A549 (cell line): ENCODE measurements around the gene GINS2. TPM values are rescaled to one million over a fixed set of nuclear protein-coding genes. Genes with fewer than 3 reads are reported as not detected.

ENCODE experiments used
- ATAC-seq, 2 experiments: fragments of 200-7000 bp in 1 of 2; fragments of >200 bp in 1 of 2; cut with Nextera tagmentation in 1 of 2; cut with Tn5 transposase in 1 of 2; 3 replicates each; pipeline versions ENCODE4 v1.8.0 to v1.9.1; 2018 to 2020; ENCODE audit warnings: mild to moderate bottlenecking in 1 of 2, moderate library complexity in 1 of 2
- CTCF ChIA-PET: fragments of 300-600 bp; sonication (Branson Sonifier 250); formaldehyde crosslinking; extraction: SDS; loops from one replicate; lab custom pipeline; 2021; ENCODE audit warnings: antibody characterized with exemption, inconsistent platforms; lab: Yijun Ruan, JAX
- POLR2A ChIA-PET: fragments of 350-600 bp; formaldehyde crosslinking; extraction: SDS; loops from one replicate; lab custom pipeline; 2021; ENCODE audit warnings: antibody characterized with exemption, inconsistent platforms; lab: Yijun Ruan, JAX
- DNase-seq, 2 experiments: peaks; one replicate each; pipeline versions ENCODE4 v3.0.0 to v3.0.0-alpha.2; 2011 to 2016; ENCODE audit warnings: low read depth in 1 of 2, low spot score in 1 of 2
- FAIRE-seq: peaks from 2 replicates; lab custom pipeline; 2011; peaks lifted over from hg19 to GRCh38; lab: Jason Lieb, UNC
- H3K27ac ChIP-seq, 2 experiments: fragments of >200 bp; sonication (Bioruptor Twin); formaldehyde crosslinking; 3 replicates each; pipeline ENCODE4 v1.5.1; 2016 to 2017
- H3K4me1 ChIP-seq: fragments of >200 bp; sonication (Bioruptor Twin); formaldehyde crosslinking; 3 replicates; pipeline ENCODE4 v1.6.1; 2016
- H3K4me2 ChIP-seq: fragments of >200 bp; sonication (Bioruptor Twin); formaldehyde crosslinking; 3 replicates; pipeline ENCODE4 v1.6.1; 2016
- H3K4me3 ChIP-seq: fragments of >200 bp; sonication (Bioruptor Twin); formaldehyde crosslinking; 3 replicates; pipeline ENCODE4 v1.5.1; 2016
- H3K9me3 ChIP-seq: fragments of >200 bp; sonication (Bioruptor Twin); formaldehyde crosslinking; 3 replicates; pipeline ENCODE4 v1.6.1; 2016
- EHF ChIP-seq: fragments of 250-450 bp; sonication (Bioruptor Pico); IDR thresholded peaks from 2 replicates; pipeline ENCODE4 v1.5.0; 2020; ENCODE audit warnings: mild to moderate bottlenecking
- EP300 ChIP-seq, 2 experiments: fragments of >200 bp; sonication (Bioruptor Twin); formaldehyde crosslinking; IDR thresholded peaks; 2 replicates in 1 of 2; 3 replicates in 1 of 2; pipeline ENCODE4 v1.6.1; 2016 to 2017
- ESRRA ChIP-seq: fragments of 150-350 bp; IDR thresholded peaks from 2 replicates; pipeline ENCODE4 v1.6.1; 2014; ENCODE audit warnings: mild to moderate bottlenecking, low read length, borderline replicate concordance
- GATA3 ChIP-seq: IDR thresholded peaks from 2 replicates; pipeline ENCODE4 v1.6.1; 2012; ENCODE audit warnings: borderline replicate concordance
- HDAC2 ChIP-seq: fragments of 200-600 bp; sonication (generic); IDR thresholded peaks from 2 replicates; pipeline ENCODE4 v1.6.1; 2016
- HOXA7 ChIP-seq: fragments of 250-450 bp; sonication (Bioruptor Pico); IDR thresholded peaks from 2 replicates; pipeline ENCODE4 v1.5.0; 2020; ENCODE audit warnings: mild to moderate bottlenecking, moderate library complexity
- HOXB5 ChIP-seq: fragments of 250-450 bp; sonication (Bioruptor Pico); IDR thresholded peaks from 2 replicates; pipeline ENCODE4 v1.5.0; 2020; ENCODE audit warnings: mild to moderate bottlenecking, moderate library complexity
- MYC ChIP-seq: IDR thresholded peaks from 2 replicates; pipeline ENCODE4 v1.6.1; 2012; ENCODE audit warnings: mild to moderate bottlenecking, inconsistent platforms, low read length, improper control_type of control experiment, borderline replicate concordance
- NR3C1 ChIP-seq: fragments of >200 bp; sonication (Bioruptor Twin); formaldehyde crosslinking; IDR thresholded peaks from 3 replicates; pipeline ENCODE4 v1.6.1; 2017
- POLR2A ChIP-seq: IDR thresholded peaks from 2 replicates; pipeline ENCODE4 v1.6.1; 2012; ENCODE audit warnings: mild to moderate bottlenecking, low read length
- POLR2AphosphoS2 ChIP-seq: conservative IDR thresholded peaks from 2 replicates; pipeline ENCODE4 v1.6.1; 2012; ENCODE audit warnings: low read length, improper control_type of control experiment, inconsistent platforms
- ZC3H11A ChIP-seq: fragments of 450-650 bp; IDR thresholded peaks from 2 replicates; pipeline ENCODE4 v1.6.1; 2014; ENCODE audit warnings: antibody characterized with exemption, mild to moderate bottlenecking
- ZFP36 ChIP-seq: fragments of 450-650 bp; IDR thresholded peaks from 2 replicates; pipeline ENCODE4 v1.6.1; 2014; ENCODE audit warnings: borderline replicate concordance; ENCODE audit not compliant: partially characterized antibody
- WGBS: methylation state at CpG from one replicate; pipeline ENCODE4 v1.1.6; 2017; ENCODE audit errors: missing lambda C conversion rate; 5-methylcytosine and 5-hydroxymethylcytosine counted together
- polyA plus RNA-seq, 4 experiments: library from polyadenylated mRNA; depleted of rRNA in 3 of 4; stranded (reverse); fragments of >200 nt; fragmentation: RNase III in 1 of 4; extraction: RNeasy Plus Mini Kit Qiagen cat#74134 plus additional on column Dnase treatment in 1 of 4; gene quantifications; 2 replicates in 3 of 4; 3 replicates in 1 of 4; pipeline ENCODE4 v1.2.3, GENCODE V29; 2011 to 2017
- TF ChIP-seq, protein P1 (sequence below): IDR thresholded peaks from 2 replicates; pipeline ENCODE4 v1.6.1; 2012
- TF ChIP-seq, protein P2 (sequence below): fragments of 200-600 bp; sonication (generic); IDR thresholded peaks from 2 replicates; pipeline ENCODE4 v1.6.1; 2016; ENCODE audit warnings: antibody characterized with exemption, mild to moderate bottlenecking, moderate library complexity
- TF ChIP-seq, protein P3 (sequence below): fragments of 150-350 bp; IDR thresholded peaks from 2 replicates; pipeline ENCODE4 v1.6.1; 2014; ENCODE audit warnings: low read depth, mild to moderate bottlenecking, low read length
- TF ChIP-seq, protein P4 (sequence below): fragments of >200 bp; sonication (Bioruptor Twin); formaldehyde crosslinking; IDR thresholded peaks from 2 replicates; pipeline ENCODE4 v1.6.1; 2016
- TF ChIP-seq, protein P5 (sequence below): fragments of 450-650 bp; IDR thresholded peaks from 2 replicates; pipeline ENCODE4 v1.6.1; 2014; ENCODE audit warnings: antibody characterized with exemption
- TF ChIP-seq, protein P6 (sequence below): fragments of 250-450 bp; sonication (Bioruptor Pico); IDR thresholded peaks from 2 replicates; pipeline ENCODE4 v1.5.0; 2020; ENCODE audit warnings: low read depth, mild to moderate bottlenecking, moderate library complexity

GINS2 gene
- polyA plus RNA-seq, 2 of the 4 experiments (the other 2 are of a cell fraction) = 25.4 to 28.7 TPM

DNA sequence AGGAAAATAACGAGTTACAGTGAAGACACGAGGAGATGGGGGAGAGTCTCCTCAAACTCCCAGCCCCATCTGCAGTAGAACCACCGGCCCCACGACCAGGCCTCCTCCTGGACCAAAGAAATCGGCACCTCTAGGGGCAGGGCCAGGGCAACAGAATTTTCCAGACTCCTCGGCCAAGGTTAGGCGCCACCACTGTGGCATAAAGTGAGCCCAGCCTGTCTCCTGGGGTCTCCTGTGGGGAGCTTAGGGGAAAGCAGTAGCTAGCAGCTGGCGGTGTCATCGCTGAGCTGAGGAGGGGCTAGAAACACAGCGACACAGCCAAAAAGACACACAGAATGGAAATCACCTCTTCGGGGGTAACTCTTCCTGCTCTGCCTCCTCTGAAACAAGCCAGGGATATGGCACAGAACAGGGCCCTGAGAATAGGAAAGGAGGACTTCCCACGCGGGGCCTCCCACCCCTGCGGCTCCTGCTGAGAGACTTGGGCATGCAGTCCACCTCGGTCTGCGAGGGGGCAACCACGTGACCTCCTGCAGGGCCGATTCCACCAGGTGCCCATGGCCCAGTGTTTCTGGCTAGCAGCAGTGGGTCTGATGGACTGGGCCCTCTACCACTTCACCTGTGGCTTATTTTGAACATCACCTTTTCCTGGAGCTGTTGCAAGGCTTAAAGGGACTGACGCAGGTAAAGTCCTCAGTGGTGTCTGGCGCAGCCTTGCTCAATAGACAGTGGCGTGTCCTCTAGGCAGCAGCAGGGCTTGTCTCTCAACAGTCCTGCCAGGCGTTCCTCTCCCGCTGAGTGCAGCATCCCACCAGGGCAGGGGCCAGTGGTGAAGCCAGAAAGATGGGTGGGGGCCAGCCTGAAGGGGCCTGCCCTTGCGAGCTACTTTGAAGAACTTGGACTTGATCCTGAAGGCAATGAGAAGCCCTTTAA, 6.7 kb upstream of the GINS2 start:
- Histone ChIP-seq H3K4me3 (no peak overlapping the region), H3K4me2 (no peak overlapping the region), H3K9me3 (no peaks in the 10 kb centered on the region), H3K27ac (no peak overlapping the region), H3K4me1 (no peaks in the 10 kb centered on the region)
- ChIA-PET POLR2A (no interaction called here), CTCF (interaction anchor here (0.5 to 2.5 kb wide), 4 partner anchors 18 to 62 kb away, joined by 3 to 7 read pairs (median 5); no protein-coding TSS in a partner anchor)
- TF ChIP-seq NR3C1 = no peak
- TF ChIP-seq EHF = no peak
- FAIRE-seq (no peak), ATAC-seq (0 out of 6 replicates have a peak, but pooled peaks of 1 of the 2 experiments have one; percentile 9), DNase-seq (no peak)
- WGBS = 67% methylated on average over 22 of the region's 24 CpGs

DNA sequence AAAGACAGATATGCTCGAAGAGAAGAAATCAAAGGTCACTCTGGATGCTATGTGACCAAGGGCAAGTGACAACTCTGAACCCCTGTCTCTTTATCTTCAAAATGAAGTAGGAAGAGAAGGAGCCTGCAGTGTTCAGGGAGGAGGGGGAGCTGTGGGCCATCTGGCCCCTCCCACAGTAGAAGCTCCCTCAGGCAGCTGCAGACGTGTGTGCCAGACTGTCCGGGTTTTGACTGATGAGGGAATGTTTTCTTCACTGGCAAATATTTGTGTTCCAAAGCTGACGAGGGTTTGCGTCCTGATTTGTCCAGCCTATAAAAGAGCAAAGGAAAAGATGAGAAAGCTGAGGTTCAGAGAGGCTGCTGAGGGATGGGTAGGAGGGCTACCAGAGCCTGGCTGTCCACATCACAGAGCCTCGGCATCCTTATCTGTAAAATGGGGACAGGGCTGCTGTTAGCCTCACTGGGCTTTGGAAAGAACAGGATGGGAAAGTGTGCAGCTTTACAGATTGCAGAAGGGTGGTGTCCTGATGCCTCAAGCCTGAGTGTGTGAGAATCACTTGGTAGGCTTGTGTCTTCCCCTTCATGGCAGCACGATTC, 1.8 kb upstream of the GINS2 start:
- no peaks in the 10 kb centered on the region for H3K9me3 ChIP-seq
- H3K27ac ChIP-seq = no peak overlapping the region
- POLR2A ChIA-PET = no interaction called here
- TF ChIP-seq, protein P1, sequence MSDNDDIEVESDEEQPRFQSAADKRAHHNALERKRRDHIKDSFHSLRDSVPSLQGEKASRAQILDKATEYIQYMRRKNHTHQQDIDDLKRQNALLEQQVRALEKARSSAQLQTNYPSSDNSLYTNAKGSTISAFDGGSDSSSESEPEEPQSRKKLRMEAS = no peak
- no peak for TF ChIP-seq ESRRA
- no peak for TF ChIP-seq EHF
- TF ChIP-seq, protein P2, sequence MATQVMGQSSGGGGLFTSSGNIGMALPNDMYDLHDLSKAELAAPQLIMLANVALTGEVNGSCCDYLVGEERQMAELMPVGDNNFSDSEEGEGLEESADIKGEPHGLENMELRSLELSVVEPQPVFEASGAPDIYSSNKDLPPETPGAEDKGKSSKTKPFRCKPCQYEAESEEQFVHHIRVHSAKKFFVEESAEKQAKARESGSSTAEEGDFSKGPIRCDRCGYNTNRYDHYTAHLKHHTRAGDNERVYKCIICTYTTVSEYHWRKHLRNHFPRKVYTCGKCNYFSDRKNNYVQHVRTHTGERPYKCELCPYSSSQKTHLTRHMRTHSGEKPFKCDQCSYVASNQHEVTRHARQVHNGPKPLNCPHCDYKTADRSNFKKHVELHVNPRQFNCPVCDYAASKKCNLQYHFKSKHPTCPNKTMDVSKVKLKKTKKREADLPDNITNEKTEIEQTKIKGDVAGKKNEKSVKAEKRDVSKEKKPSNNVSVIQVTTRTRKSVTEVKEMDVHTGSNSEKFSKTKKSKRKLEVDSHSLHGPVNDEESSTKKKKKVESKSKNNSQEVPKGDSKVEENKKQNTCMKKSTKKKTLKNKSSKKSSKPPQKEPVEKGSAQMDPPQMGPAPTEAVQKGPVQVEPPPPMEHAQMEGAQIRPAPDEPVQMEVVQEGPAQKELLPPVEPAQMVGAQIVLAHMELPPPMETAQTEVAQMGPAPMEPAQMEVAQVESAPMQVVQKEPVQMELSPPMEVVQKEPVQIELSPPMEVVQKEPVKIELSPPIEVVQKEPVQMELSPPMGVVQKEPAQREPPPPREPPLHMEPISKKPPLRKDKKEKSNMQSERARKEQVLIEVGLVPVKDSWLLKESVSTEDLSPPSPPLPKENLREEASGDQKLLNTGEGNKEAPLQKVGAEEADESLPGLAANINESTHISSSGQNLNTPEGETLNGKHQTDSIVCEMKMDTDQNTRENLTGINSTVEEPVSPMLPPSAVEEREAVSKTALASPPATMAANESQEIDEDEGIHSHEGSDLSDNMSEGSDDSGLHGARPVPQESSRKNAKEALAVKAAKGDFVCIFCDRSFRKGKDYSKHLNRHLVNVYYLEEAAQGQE = no peak
- no peak for TF ChIP-seq HOXB5 (CRISPR knock-in tag)
- no peak for TF ChIP-seq HDAC2
- TF ChIP-seq ZC3H11A = no peak
- no peak for TF ChIP-seq POLR2A
- WGBS = 30% methylated on average over 7 of the region's 7 CpGs
- ATAC-seq (no peak), DNase-seq (no peak), FAIRE-seq (no peak)
- CTCF ChIA-PET = interaction anchor here (0.6 to 3.3 kb wide), 9 partner anchors 9 to 437 kb away, joined by 3 to 13 read pairs (median 4); no protein-coding TSS in a partner anchor
- no peak overlapping the region for H3K4me3 ChIP-seq
- H3K4me1 ChIP-seq = peaks cover 9% of the 10 kb centered on the region; the same call in 1 of the 3 replicates
- H3K4me2 ChIP-seq = no peak overlapping the region

DNA sequence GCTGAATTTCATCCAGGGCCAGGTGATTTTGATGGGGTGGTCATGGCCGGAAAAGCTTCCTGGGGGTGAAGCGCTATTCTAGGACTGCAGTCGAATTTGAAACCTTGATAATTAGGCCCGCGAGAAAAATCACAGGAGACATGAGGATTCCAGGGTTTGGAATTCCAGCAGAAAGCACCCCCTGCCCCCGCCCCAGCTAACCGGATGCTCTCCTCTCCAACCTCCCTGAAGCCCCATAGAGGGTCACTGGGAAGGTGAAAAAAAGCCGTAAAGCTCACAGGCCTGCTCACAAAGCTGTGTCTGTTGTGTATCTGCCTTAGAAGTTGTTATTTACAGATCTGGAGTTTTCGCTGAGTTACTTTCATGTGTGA, 1.2 kb upstream of the GINS2 start:
- no peak for ATAC-seq
- POLR2A ChIA-PET = no interaction called here
- Histone ChIP-seq H3K4me3 (no peak overlapping the region), H3K27ac (no peak overlapping the region), H3K4me2 (peak overlapping the region; percentile 93; the same call in 1 of the 3 replicates), H3K4me1 (peaks cover 9% of the 10 kb centered on the region; the same call in 1 of the 3 replicates), H3K9me3 (no peaks in the 10 kb centered on the region)
- no peak for DNase-seq
- FAIRE-seq = no peak
- CTCF ChIA-PET = interaction anchor here (0.7 to 3.3 kb wide), 7 partner anchors 8 to 74 kb away, joined by 3 to 13 read pairs (median 5); no protein-coding TSS in a partner anchor
- 82% methylated on average over 9 of the region's 9 CpGs for WGBS
- TF ChIP-seq, protein P3, sequence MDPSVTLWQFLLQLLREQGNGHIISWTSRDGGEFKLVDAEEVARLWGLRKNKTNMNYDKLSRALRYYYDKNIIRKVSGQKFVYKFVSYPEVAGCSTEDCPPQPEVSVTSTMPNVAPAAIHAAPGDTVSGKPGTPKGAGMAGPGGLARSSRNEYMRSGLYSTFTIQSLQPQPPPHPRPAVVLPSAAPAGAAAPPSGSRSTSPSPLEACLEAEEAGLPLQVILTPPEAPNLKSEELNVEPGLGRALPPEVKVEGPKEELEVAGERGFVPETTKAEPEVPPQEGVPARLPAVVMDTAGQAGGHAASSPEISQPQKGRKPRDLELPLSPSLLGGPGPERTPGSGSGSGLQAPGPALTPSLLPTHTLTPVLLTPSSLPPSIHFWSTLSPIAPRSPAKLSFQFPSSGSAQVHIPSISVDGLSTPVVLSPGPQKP = no peak
- no peak for TF ChIP-seq GATA3
- no peak for TF ChIP-seq NR3C1
- TF ChIP-seq, protein P4, sequence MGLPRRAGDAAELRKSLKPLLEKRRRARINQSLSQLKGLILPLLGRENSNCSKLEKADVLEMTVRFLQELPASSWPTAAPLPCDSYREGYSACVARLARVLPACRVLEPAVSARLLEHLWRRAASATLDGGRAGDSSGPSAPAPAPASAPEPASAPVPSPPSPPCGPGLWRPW = no peak
- TF ChIP-seq, protein P5, sequence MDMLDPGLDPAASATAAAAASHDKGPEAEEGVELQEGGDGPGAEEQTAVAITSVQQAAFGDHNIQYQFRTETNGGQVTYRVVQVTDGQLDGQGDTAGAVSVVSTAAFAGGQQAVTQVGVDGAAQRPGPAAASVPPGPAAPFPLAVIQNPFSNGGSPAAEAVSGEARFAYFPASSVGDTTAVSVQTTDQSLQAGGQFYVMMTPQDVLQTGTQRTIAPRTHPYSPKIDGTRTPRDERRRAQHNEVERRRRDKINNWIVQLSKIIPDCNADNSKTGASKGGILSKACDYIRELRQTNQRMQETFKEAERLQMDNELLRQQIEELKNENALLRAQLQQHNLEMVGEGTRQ = no peak
- TF ChIP-seq EP300 (IDR thresholded peaks at IDR 0.05) = no peak
- TF ChIP-seq, protein P6, sequence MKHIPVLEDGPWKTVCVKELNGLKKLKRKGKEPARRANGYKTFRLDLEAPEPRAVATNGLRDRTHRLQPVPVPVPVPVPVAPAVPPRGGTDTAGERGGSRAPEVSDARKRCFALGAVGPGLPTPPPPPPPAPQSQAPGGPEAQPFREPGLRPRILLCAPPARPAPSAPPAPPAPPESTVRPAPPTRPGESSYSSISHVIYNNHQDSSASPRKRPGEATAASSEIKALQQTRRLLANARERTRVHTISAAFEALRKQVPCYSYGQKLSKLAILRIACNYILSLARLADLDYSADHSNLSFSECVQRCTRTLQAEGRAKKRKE (CRISPR knock-in tag) = no peak
- no peak for TF ChIP-seq POLR2AphosphoS2
- TF ChIP-seq ZFP36 = no peak
- no peak for TF ChIP-seq EHF
- no peak for TF ChIP-seq MYC
- no peak for TF ChIP-seq ZC3H11A
- TF ChIP-seq HOXA7 = no peak
- TF ChIP-seq, protein P1 = no peak
